HG03025 (cell line): ENCODE results near the gene MEGF6.
"Not testable (repeated sequence)": the region's sequence is repeated elsewhere in the genome, so short reads cannot be mapped to it uniquely, and the experiment has no call there.

ENCODE experiments used
- ATAC-seq: cut with Tn5 transposase; IDR thresholded peaks from one replicate; pipeline ENCODE4 v1.9.1; 2021; ENCODE audit warnings: mild to moderate bottlenecking, moderate library complexity; ENCODE audit not compliant: unreplicated experiment, low FRiP score

The MEGF6 gene

DNA sequence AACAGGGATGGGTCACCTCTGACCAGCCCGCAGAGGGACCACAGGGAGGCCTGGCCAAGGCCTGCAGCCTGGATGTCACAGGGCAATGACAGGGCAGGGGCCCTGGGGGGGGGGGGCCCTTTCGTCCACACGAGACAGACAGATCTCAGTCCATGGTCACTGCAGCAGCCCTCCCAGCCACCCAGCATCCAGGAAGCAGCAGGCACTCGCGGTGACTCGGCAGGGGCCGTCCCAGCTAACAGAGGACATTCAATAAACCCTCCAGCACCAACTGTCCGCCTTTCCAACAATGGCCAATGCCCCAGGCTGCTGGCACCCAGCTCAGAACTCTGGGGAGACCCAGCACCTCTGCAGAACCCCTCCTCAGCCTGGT lies 32.9 kb downstream of the MEGF6 start:
- ATAC-seq = no peak

GRCh38 chr1:3577711-3578432 lies 33.4 kb downstream of the MEGF6 start:
- ATAC-seq = no peak

GRCh38 chr1:3577300-3577699 lies 34.0 kb downstream of the MEGF6 start:
- ATAC-seq = no peak

DNA sequence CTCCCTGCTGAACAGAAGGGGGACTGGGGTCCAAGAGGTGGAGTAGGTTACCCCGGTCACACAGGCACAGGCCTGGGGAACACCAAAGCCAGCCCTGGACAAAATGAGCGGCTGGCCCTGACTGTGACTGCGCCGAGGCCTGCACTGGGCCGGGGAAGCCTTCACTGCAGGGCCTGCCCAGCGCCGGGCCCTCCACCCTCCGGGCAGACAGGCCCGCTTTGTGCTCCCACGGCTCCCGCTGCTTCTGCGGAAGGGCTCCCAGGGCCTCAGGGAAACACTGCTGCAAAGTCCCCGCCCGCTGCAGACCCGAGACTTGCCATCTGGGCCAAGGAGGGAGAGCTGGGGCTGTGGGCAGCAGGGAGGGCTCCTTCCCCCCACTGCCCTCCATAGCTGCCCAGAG lies 35.3 kb downstream of the MEGF6 start:
- no peak for ATAC-seq

DNA sequence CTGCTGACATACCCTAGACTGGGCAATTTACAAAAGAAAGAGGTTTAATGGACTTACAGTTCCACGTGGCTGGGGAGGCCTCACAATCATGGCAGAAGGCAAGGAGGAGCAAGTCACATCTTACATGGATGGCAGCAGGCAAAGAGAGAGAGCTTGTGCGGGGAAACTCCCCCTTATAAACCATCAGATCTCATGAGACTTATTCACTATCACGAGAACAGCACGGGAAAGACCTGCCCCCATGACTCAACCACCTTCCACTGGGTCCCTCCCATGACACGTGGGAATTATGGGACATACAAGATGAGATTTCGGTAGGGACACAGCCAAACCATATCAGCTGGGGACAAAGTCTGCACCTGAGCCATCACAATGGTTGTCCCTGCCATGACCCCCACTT lies 35.8 kb downstream of the MEGF6 start:
- not testable (repeated sequence) for ATAC-seq

DNA sequence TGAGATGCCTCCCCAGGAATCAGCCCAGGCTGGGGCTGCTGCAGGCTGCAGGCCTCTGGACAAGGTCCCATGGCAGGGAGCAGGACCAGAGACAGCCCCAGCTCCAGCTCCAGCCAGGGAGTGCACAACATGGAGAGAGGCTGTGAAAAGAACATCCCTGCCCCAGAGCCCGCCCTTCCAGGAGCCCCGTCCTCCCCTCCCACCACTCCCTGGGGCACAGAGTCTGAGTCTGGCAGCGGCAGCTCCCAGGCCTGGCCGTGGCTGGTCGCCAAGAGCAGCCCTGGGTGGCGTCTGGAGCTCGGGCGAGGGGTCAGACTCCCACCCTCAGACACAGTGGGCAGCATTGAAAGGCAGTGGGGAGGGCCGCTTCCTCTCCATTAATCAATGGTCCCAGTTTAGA lies 37.8 kb downstream of the MEGF6 start:
- ATAC-seq = no peak

DNA sequence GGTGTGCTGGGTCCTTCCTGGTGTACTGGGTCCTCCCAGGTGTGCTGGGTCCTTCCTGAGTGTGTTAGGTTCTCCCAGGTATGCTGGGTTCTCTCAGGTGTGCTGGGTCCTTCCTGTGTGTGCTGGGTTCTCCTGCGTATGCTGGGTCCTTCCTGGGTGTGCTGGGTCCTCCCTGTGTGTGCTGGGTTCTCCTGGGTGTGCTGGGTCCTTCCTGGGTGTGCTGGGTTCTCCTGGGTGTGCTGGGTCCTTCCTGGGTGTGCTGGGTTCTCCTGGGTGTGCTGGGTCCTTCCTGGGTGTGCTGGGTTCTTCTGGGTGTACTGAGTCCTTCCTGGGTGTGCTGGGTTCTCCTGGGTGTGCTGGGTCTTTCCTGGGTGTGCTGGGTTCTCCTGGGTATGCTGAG lies 38.7 kb downstream of the MEGF6 start:
- ATAC-seq = not testable (repeated sequence)

- ATAC-seq = no peak
Measured at GRCh38 chr1:3571263-3571662, 40.0 kb downstream of the MEGF6 start.

DNA sequence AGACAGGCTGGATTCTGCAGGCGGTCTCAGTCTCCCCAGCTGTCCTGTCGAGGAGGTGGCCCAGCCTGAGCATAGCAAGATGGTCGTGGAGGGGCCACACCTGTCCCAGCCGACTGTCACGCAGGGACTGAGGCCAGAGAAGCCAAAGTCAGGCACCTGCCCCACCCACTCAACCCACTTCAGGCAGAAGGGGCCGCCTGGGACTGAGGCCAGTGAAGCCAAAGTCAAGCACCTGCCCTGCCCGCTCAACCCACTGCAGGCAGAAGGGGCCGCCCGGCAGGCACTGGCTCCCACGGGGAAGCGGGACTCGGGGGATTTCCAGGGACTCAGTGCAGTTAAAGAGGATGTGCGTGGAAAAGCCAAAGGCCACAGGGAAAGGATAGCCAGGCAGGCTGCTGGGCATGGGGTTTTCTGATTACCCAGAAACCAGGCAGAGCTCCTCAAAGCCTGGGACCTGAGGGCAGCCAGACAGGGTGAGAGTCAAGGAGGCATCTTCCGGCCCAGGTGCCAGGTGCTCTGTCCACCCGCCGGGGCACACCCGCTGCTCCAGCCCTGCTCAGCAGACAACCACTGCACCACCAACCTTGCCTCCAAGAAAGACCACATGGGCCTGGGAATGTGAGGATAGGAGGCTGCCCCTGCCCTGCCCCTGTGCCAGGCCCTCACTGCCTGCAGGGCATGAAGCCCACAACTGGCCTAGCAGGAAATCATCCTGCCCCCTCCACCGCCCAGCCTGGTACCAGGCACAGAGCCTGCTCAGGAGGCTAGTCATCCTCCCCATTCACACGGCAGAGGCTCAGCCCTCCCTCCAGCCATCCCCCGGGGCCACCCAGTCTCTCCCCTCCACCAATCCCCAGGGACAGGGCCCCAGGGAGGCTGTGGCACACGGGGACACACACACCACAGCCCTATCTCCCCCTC lies 41.0 kb downstream of the MEGF6 start:
- ATAC-seq = no peak

- ATAC-seq = no peak
Measured at GRCh38 chr1:3569436-3569835, 41.9 kb downstream of the MEGF6 start.

DNA sequence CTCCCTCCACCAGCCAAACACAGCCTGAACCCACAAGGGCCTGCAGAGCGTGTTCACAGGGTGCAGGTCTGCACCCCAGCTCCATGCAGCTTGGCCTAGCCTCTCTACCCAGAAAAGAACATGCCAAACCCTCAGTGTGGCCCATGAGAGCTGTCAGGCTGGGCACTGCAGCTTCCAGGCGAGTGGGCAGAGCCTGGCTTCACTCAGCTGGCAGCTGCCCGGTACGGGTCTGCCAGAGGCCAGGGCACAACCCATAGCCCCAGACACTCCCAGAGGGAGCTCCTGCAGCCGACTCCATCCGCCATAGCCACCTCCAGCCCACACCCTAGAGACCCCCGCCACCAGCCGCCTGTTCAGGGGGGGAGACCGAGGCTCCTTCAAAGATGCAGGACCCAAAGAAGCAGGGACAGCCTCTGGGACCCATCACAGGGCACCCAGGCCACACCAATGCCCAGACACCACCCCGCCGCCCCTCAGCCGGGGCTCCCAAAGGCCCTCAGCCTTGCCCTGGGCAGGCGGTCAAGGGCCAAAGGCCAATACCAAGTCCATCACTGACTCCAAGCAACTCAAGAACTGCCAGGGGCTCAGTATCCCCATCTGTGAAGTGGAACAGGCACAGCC lies 42.4 kb downstream of the MEGF6 start:
- ATAC-seq = no peak

GRCh38 chr1:3566951-3567804 lies 44.1 kb downstream of the MEGF6 start:
- no peak for ATAC-seq

DNA sequence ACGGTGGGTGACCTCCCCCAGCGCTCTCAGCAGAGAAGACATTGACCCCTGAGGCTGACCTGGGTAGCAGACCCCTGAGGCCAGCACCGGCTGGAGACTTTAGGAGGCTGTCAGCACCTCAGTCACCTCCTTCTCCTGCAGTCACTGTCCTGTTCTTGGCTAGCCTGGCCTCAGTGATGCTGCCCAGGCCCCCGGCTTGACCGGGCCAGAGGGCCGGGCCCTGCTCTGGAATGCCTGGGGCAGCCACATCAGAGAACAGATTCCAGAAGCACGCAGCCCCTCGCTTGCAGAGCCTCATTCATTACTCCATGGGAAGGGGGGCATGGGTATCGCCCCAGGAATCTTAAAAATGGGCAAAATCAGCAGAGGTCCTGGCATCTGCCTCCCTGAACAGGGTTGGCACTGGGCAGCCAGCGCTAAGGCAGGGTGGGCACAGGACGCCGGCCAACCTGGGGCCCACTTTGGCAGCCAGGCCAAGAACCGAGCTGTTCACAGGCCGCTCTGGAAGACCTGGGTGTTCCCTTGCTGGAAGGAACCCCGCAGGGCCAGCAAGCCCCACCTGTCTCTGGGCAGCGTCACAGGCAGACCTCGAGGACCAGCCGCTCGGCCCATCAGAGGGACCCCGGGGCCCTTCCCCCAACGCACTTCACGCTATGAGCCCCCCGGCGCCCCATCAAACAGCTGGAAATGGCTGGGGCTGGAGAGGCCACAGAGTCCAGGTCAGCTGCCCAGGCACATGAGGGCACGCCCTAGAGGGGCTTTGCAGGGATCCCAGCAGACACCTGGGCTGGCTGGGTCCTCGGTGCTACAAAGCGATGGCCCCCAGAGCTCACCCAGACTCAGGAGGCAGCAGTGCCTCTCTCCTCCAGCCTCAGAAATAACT lies 45.1 kb downstream of the MEGF6 start:
- ATAC-seq = no peak

GRCh38 chr1:3564921-3565831 lies 46.1 kb downstream of the MEGF6 start:
- ATAC-seq = no peak

DNA sequence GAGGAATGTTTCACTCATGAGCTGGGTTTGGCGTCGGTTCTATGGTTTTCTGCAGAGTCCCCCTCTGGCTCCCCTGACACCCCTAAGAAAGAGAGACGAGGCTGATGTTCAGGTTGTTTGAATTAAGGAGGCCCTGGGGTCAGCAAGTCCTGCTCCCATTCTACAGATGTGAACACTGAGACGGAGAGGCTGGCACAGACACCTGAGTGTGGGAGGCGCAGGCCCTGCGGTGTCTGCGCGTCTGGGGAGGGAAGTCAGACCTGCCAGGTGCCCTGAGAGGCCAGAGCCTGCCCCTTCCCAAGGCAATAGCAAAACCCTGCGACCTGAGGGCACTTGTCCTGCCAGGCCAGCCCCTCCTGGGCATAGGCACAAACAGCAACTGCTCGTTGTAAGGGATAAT lies 47.7 kb downstream of the MEGF6 start:
- ATAC-seq = no peak

DNA sequence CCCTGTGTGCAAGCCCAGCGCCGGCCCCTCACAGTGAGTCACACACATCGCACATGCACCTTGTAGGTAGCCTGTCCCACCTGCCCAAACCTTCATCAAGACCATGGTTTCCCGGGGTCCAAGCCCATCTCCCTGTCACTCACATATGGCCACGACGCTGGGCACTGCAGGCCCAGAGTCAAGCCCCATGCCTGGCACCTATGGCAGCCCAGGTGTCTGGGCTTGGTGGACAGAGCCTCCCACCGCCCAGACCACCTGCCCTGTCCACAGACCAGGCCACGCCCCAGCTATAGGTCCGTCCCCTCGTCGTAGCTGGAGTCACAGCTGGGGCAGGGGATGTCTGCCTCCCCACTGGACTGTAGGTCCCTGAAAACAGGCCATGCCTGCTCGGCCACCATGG lies 48.2 kb downstream of the MEGF6 start:
- no peak for ATAC-seq

DNA sequence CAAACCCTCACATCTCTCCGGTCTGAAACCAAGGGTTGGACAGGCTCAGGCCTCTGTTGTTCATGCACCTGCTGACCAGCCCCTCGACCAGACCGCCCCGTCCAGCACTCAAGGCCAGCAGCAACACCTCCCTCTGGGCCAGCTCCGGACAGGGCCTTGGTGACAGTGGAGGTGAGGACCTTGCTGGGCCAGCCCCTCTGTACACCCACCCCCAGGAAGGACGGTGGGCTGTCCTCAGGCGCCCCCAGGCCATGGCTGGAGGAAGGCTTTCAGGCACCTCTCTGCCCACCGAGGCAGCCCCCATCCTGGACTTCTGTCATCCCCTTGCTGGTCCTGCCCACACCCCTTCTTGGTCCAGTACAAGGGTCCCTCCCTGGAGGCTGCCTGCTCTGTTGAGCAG lies 48.6 kb downstream of the MEGF6 start:
- no peak for ATAC-seq

DNA sequence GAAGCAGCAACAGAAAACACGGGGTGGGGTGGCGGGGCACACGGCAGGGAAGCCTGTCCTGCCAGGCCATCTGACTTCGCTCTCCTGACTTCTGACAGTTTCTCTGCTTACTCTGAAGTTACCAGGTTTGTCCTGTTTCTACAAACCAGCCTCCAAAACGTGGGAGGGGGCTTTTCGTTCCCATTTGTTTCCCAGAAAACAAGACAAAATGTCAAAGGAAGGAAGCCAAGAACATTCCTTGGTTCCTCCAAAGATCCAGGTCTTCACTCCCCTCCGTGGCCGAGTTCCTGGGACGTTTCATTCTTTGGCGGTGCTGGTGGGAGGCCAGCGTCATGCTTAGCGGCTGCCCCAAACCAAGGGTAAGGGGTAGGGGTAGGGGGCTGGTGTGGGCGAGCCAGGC lies 49.6 kb downstream of the MEGF6 start:
- ATAC-seq = no peak

DNA sequence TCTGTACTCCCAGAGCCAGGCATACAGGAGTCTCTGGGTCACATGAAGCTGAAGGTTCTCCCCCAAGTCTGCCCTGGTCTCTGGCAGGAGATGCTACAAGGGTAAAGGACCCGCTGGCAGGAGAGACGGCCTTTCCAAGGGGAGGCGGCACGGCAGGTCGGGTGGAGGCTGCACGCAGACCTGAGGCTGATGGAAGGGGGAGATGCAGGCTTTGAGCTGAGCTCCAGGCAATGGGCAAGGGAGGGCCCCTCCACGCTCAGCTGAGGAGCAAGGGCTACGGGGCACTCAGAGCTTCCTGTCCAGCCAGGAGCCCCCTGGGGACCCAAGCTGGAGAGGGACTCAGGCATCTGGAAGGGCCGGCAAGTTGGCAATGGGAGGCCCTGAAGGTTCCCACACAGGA lies 50.3 kb downstream of the MEGF6 start:
- ATAC-seq = no peak
